Measurements from ENCODE around the gene NTM. TPM values are rescaled to one million over a fixed set of nuclear protein-coding genes. Genes with fewer than 3 reads are reported as not detected.

NTM gene
- total and polyA plus RNA-seq, 10 donors = 0.13 to 1.6 (median 0.67) TPM

DNA sequence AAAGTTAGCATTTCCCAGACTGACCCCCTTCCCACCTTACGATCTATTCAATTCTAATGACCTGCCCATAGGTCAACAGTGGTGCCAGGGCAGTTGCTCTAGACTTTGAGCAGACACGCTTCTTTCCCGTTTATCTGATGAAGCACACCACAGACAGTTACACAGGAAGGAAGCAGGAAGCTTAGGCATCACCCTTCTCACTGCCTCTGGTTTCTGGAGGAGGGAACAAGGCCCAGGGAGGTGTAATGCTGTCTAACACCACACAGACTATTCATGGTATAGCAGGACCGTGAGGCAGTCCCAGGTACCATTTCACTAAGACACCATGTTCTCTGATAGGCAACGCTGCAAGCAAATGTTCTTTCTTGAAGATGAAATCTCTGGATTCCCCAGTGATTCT, 279.4 kb downstream of the NTM start:
- no peaks in the 10 kb centered on the region for H3K4me1 ChIP-seq
- H3K9me3 ChIP-seq = no peaks in the 10 kb centered on the region
- no peaks in the 10 kb centered on the region for H3K36me3 ChIP-seq
- DNase-seq = no peak
- no peak for TF ChIP-seq CTCF (IDR thresholded peaks at IDR 0.05 in 8 of 11, conservative IDR thresholded peaks at IDR 0.05 in 3 of 11)
- TF ChIP-seq POLR2A (IDR thresholded peaks at IDR 0.05) = no peak
- TF ChIP-seq POLR2AphosphoS5 (IDR thresholded peaks at IDR 0.05) = no peak
- no peak overlapping the region for H3K27ac ChIP-seq
- H3K4me3 ChIP-seq = no peak overlapping the region
- WGBS, 5 donors = 37 to 63% (median 46%) methylated on average over 5 of the region's 5 CpGs
- peaks cover 0 to 8% (median 0%) of the 10 kb centered on the region in 7 donors for H3K27me3 ChIP-seq (replicated peaks in 1 of 7)
- intact Hi-C loops (cut with DNase I; ENCODE audit: low total_unique reads) = no loop called here

- intact Hi-C loops (cut with DNase I; ENCODE audit: low total_unique reads) = no loop called here
Measured at GRCh38 chr11:131652231-131652630, 281.8 kb downstream of the NTM start.

GRCh38 chr11:131653260-131653659, 282.8 kb downstream of the NTM start:
- TF ChIP-seq CTCF (IDR thresholded peaks at IDR 0.05 in 8 of 11, conservative IDR thresholded peaks at IDR 0.05 in 3 of 11) (no peak), POLR2A (IDR thresholded peaks at IDR 0.05) (no peak), POLR2AphosphoS5 (IDR thresholded peaks at IDR 0.05) (no peak)
- no peaks in the 10 kb centered on the region for H3K36me3 ChIP-seq
- peaks cover 0 to 8% (median 0%) of the 10 kb centered on the region in 7 donors for H3K27me3 ChIP-seq (replicated peaks in 1 of 7)
- H3K27ac ChIP-seq = no peak overlapping the region
- no peak overlapping the region for H3K4me3 ChIP-seq
- intact Hi-C loops (cut with DNase I; ENCODE audit: low total_unique reads) = no loop called here
- no peak for DNase-seq
- WGBS, 5 donors = 65 to 89% (median 78%) methylated on average over 5 of the region's 5 CpGs
- H3K4me1 ChIP-seq = no peaks in the 10 kb centered on the region
- H3K9me3 ChIP-seq = no peaks in the 10 kb centered on the region

More at GRCh38 chr11:131652231-131652630, 281.8 kb downstream of the NTM start:
- peaks cover 0 to 8% (median 0%) of the 10 kb centered on the region in 7 donors for H3K27me3 ChIP-seq (replicated peaks in 1 of 7)
- H3K36me3 ChIP-seq = no peaks in the 10 kb centered on the region
- H3K4me1 ChIP-seq = no peaks in the 10 kb centered on the region
- H3K9me3 ChIP-seq = no peaks in the 10 kb centered on the region
- WGBS, 5 donors = 34 to 66% (median 48%) methylated on average over 2 of the region's 2 CpGs
- TF ChIP-seq POLR2AphosphoS5 (IDR thresholded peaks at IDR 0.05) = no peak
- no peak for TF ChIP-seq CTCF (IDR thresholded peaks at IDR 0.05 in 8 of 11, conservative IDR thresholded peaks at IDR 0.05 in 3 of 11)
- TF ChIP-seq POLR2A (IDR thresholded peaks at IDR 0.05) = no peak
- no peak overlapping the region for H3K27ac ChIP-seq
- DNase-seq = no peak
- no peak overlapping the region for H3K4me3 ChIP-seq

GRCh38 chr11:131654849-131655248, 284.4 kb downstream of the NTM start:
- Histone ChIP-seq H3K27ac (no peak overlapping the region), H3K4me3 (no peak overlapping the region), H3K9me3 (no peaks in the 10 kb centered on the region), H3K4me1 (no peaks in the 10 kb centered on the region), H3K36me3 (no peaks in the 10 kb centered on the region), H3K27me3 (replicated peaks in 1 of 7) (peaks cover 0 to 7% (median 0%) of the 10 kb centered on the region in 7 donors)
- TF ChIP-seq POLR2AphosphoS5 (IDR thresholded peaks at IDR 0.05) (no peak), CTCF (IDR thresholded peaks at IDR 0.05 in 8 of 11, conservative IDR thresholded peaks at IDR 0.05 in 3 of 11) (no peak), POLR2A (IDR thresholded peaks at IDR 0.05) (no peak)
- no peak for DNase-seq
- intact Hi-C loops (cut with DNase I; ENCODE audit: low total_unique reads) = no loop called here
- 90 to 96% (median 93%) methylated on average over 10 of the region's 10 CpGs for WGBS, 5 donors

Data from spleen (tissue), 11 donors.